ENCODE results near the gene COQ9. TPM values are rescaled to one million over a fixed set of nuclear protein-coding genes. Genes with fewer than 3 reads are reported as not detected.

Gene COQ9
- total RNA-seq, 2 donors from 2014 or later, result 30.1 to 39.6 TPM

DNA sequence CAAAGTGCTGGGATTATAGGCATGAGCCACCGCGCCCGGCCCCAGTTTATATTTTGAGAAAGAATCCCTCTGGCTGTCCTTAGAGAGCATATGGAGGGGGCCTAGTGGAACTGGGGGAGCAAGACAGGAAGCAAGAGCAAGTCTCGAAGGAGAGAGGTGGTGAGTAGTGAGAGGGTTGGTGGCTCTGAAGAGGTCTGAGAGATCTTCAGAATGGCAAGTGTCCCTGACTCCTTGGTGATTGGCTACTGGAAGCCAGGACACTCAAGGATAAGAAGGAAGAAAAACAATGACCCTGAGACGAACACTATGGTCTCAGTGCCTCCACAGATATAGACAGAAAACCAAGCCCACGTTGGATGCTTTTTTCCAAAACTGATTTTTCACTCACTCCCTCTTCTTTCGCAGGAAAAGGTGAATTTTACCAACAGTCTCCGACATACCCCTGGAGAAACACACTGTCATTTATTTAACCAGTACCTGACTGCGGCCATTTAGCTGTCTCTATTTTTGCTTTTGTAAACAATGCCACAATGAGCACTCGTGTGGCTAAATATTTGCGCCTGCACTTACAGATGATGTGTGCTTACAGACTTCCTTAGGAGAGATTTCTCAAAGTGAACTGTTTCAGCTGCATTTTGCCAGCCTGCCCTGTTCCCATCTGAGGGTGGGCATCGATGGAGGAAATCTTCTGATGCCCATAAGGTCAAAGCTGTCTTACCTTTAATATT lies 54.9 kb downstream of the COQ9 start:
- DNase-seq (ENCODE audit: low spot score), result no peak
- intact Hi-C loops (cut with DNase I), result no loop called here

DNA sequence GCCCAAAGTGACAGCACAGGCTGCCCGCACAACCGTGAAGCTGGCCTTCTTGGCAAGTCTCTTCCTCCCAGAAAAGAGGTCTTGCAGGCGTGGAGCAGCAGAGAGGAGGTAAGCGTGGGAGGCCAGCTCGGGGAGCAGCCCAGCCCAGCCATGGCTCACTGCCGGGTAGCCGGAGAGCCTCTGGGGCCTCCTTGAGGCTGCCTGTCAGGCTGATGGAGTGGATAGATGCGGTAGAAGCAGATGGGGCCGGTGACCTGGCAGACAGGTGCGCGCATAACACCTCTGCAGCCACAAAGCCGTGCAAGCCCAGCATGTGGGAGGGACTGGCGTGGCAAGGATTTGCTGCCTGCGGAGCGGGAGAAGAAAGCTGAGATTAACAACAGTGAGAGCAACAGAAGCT lies 56.1 kb downstream of the COQ9 start:
- intact Hi-C loops (cut with DNase I), result no loop called here
- peak; percentile 66 for DNase-seq (ENCODE audit: low spot score)

- intact Hi-C loops (cut with DNase I), result no loop called here
- peak; percentile 35 for DNase-seq (ENCODE audit: low spot score)
These were observed 56.7 kb downstream of the COQ9 start for GRCh38 chr16:57504001-57504400.

DNA sequence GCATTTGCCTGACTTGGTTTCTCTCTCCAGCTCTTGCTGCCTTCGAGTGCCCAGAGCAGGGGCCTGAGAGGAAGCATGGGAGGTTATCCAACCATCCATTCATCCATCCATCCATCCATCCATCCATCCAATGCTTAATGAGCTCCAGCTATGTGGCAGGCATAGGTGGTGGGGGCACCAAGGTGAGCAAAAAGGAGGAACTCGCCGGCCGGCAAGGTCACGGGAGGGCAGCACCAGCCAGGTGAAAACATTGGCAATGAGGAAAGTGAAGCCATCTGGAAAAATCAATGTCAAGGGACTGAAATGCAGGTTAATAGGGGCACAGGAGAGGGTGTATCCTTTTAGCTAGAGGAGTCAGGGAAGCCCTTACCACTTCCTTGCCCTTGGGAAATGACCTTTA lies 57.2 kb downstream of the COQ9 start:
- intact Hi-C loops (cut with DNase I), result no loop called here

GRCh38 chr16:57505169-57505568 lies 57.9 kb downstream of the COQ9 start:
- intact Hi-C loops (cut with DNase I), result no loop called here
- DNase-seq (ENCODE audit: low spot score), result no peak

More for the DNA sequence above, 57.2 kb downstream of the COQ9 start:
- DNase-seq (ENCODE audit: low spot score), result peak; percentile 71

- peak; percentile 67 for DNase-seq (ENCODE audit: low spot score)
- intact Hi-C loops (cut with DNase I), result no loop called here
These were observed 60.1 kb downstream of the COQ9 start for GRCh38 chr16:57507136-57508034.

- intact Hi-C loops (cut with DNase I), result no loop called here
- DNase-seq (ENCODE audit: low spot score), result peak; percentile 56
These were observed 60.8 kb downstream of the COQ9 start for GRCh38 chr16:57508035-57508425.

- intact Hi-C loops (cut with DNase I), result no loop called here
- DNase-seq (ENCODE audit: low spot score), result peak; percentile 68
These were observed 62.1 kb downstream of the COQ9 start for GRCh38 chr16:57509231-57509923.

- intact Hi-C loops (cut with DNase I), result no loop called here
- peak; percentile 72 for DNase-seq (ENCODE audit: low spot score)
These were observed 63.0 kb downstream of the COQ9 start for GRCh38 chr16:57510016-57510871.

Other genes with a start within 250 kb of the COQ9 start
- gene ARL2BP, start 202.2 kb upstream of the COQ9 start, total RNA-seq, result 10 to 100 TPM; 48.4 to 49.6 TPM
- 1 to 10 TPM; 1.7 to 3.8 TPM for gene PLLP, start 162.8 kb upstream of the COQ9 start, total RNA-seq
- gene CCL22, start 88.7 kb upstream of the COQ9 start, total RNA-seq, result under 1 TPM; 0.19 to 0.46 TPM
- 10 to 100 TPM; 36.2 to 45.2 TPM for gene CX3CL1, start 75.0 kb upstream of the COQ9 start, total RNA-seq
- gene CCL17, start 42.7 kb upstream of the COQ9 start, total RNA-seq, result not detected
- gene CIAPIN1, start 94 bp upstream of the COQ9 start, total RNA-seq, result 10 to 100 TPM; 23.5 to 33.4 TPM
- 10 to 100 TPM; 39.4 to 40.3 TPM for gene POLR2C, start 15.2 kb downstream of the COQ9 start, total RNA-seq
- 10 to 100 TPM; 29.2 to 31.1 TPM for gene DOK4, start 39.0 kb downstream of the COQ9 start, total RNA-seq
- 10 to 100 TPM; 16.9 to 18.3 TPM for gene CCDC102A, start 89.1 kb downstream of the COQ9 start, total RNA-seq
- under 1 TPM; 0.05 to 0.32 TPM for gene ADGRG5, start 95.2 kb downstream of the COQ9 start, total RNA-seq
- gene ADGRG1, start 181.2 kb downstream of the COQ9 start, total RNA-seq, result 10 to 100 TPM; 28.0 to 28.5 TPM
- gene ADGRG3, start 220.8 kb downstream of the COQ9 start, total RNA-seq, result 10 to 100 TPM in 1 of 2 donors, 1 to 10 TPM in 1; 6.8 to 10.4 TPM
- gene DRC7, start 247.3 kb downstream of the COQ9 start, total RNA-seq, result not detected